IMR-90 (cell line): ENCODE data around the gene GOSR1. TPM values are rescaled to one million over a fixed set of nuclear protein-coding genes. Genes with fewer than 3 reads are reported as not detected.
"Not testable (repeated sequence)": the region's sequence is repeated elsewhere in the genome, so short reads cannot be mapped to it uniquely, and the experiment has no call there.

Experiments
- ATAC-seq: fragments of 200-7000 bp; cut with Tn5 transposase; 2 replicates; pipeline ENCODE4 v1.9.1; 2020; ENCODE audit warnings: low read depth, mild to moderate bottlenecking, moderate library complexity
- BruUV-seq: library from RNA; stranded (reverse); fragments of 400-500 nt; replicated peaks from 2 replicates; lab custom pipeline; 2021; lab: Mats Ljungman, UMichigan
- CTCF ChIA-PET: fragments of 300-600 bp; formaldehyde crosslinking; extraction: SDS; loops from one replicate; lab custom pipeline; 2021; ENCODE audit warnings: antibody characterized with exemption; lab: Yijun Ruan, JAX
- POLR2A ChIA-PET: fragments of 300-600 bp; sonication (Branson Sonifier 250); formaldehyde crosslinking; loops from one replicate; lab custom pipeline; 2022; ENCODE audit warnings: antibody characterized with exemption; ENCODE audit not compliant: unreplicated experiment; lab: Charles Lee
- DNase-seq: peaks from one replicate; pipeline ENCODE4 v3.0.0; 2013
- H2AFZ ChIP-seq: replicated peaks from 2 replicates; pipeline ENCODE3; 2013; ENCODE audit warnings: low read length, mild to moderate bottlenecking; ENCODE audit not compliant: poor library complexity
- H2AK5ac ChIP-seq: 2 replicates; pipeline ENCODE4 v1.6.1; 2013; ENCODE audit warnings: low read depth, low read length, inconsistent platforms
- H2AK9ac ChIP-seq: replicated peaks from 2 replicates; pipeline ENCODE3; 2013; ENCODE audit warnings: mild to moderate bottlenecking, low read depth, low read length, moderate library complexity; ENCODE audit not compliant: poor library complexity
- H2BK120ac ChIP-seq: 2 replicates; pipeline ENCODE4 v1.6.1; 2013; ENCODE audit warnings: low read depth, low read length, inconsistent platforms
- H2BK15ac ChIP-seq: 3 replicates; pipeline ENCODE4 v1.6.1; 2013; ENCODE audit warnings: low read depth, low read length, inconsistent platforms
- H2BK20ac ChIP-seq: 2 replicates; pipeline ENCODE4 v1.6.1; 2013; ENCODE audit warnings: low read depth, mild to moderate bottlenecking, inconsistent platforms, low read length, moderate library complexity
- H2BK5ac ChIP-seq: 2 replicates; pipeline ENCODE4 v1.6.1; 2013; ENCODE audit warnings: mild to moderate bottlenecking, low read depth, low read length, inconsistent platforms; ENCODE audit not compliant: poor library complexity, severe bottlenecking
- H3K14ac ChIP-seq: replicated peaks from 2 replicates; pipeline ENCODE4 v1.6.1; 2013; ENCODE audit warnings: low read depth, low read length, inconsistent platforms
- H3K18ac ChIP-seq: 2 replicates; pipeline ENCODE4 v1.6.1; 2013; ENCODE audit warnings: low read depth, low read length, control low read depth
- H3K23ac ChIP-seq: 2 replicates; pipeline ENCODE4 v1.6.1; 2013; ENCODE audit warnings: low read depth, low read length, inconsistent platforms
- H3K27ac ChIP-seq: 2 replicates; pipeline ENCODE4 v1.5.1; 2013; ENCODE audit warnings: mild to moderate bottlenecking, control low read depth, low read length; ENCODE audit not compliant: insufficient read depth
- H3K27me3 ChIP-seq: 2 replicates; pipeline ENCODE4 v1.6.1; 2013; ENCODE audit warnings: low read length; ENCODE audit not compliant: control insufficient read depth, insufficient read depth
- H3K36me3 ChIP-seq: 2 replicates; pipeline ENCODE4 v1.6.1; 2013; ENCODE audit warnings: low read length, mixed read lengths; ENCODE audit not compliant: control insufficient read depth, insufficient read depth
- H3K4ac ChIP-seq: 2 replicates; pipeline ENCODE4 v1.6.1; 2013; ENCODE audit warnings: low read depth, low read length, inconsistent platforms
- H3K4me1 ChIP-seq: 2 replicates; pipeline ENCODE4 v1.6.1; 2013; ENCODE audit warnings: low read length, mixed read lengths; ENCODE audit not compliant: control insufficient read depth, insufficient read depth
- H3K4me2 ChIP-seq: 2 replicates; pipeline ENCODE4 v1.6.1; 2013; ENCODE audit warnings: low read depth, mild to moderate bottlenecking, control low read depth, low read length, moderate library complexity
- H3K4me3 ChIP-seq: 2 replicates; pipeline ENCODE4 v1.5.1; 2013; ENCODE audit warnings: low read depth, mild to moderate bottlenecking, control low read depth, low read length, moderate library complexity; ENCODE audit not compliant: insufficient read depth
- H3K56ac ChIP-seq: 2 replicates; pipeline ENCODE4 v1.6.1; 2013; ENCODE audit warnings: low read length, inconsistent platforms; ENCODE audit not compliant: insufficient read depth; ENCODE audit errors: extremely low read depth
- H3K79me1 ChIP-seq, 2 experiments: 2 replicates each; pipeline ENCODE4 v1.6.1; 2013; ENCODE audit warnings: low read length in 2 of 2, inconsistent platforms in 1 of 2, low read depth in 1 of 2
- H3K9ac ChIP-seq: 2 replicates; pipeline ENCODE4 v1.6.1; 2013; ENCODE audit warnings: low read depth, low read length, control low read depth
- H3K9me1 ChIP-seq: 2 replicates; pipeline ENCODE4 v1.6.1; 2013; ENCODE audit warnings: low read length, inconsistent platforms; ENCODE audit not compliant: insufficient read depth
- H3K9me3 ChIP-seq: 2 replicates; pipeline ENCODE4 v1.6.1; 2013; ENCODE audit warnings: low read length; ENCODE audit not compliant: control insufficient read depth, insufficient read depth
- H4K20me1 ChIP-seq: 2 replicates; pipeline ENCODE4 v1.6.1; 2013; ENCODE audit warnings: low read length, inconsistent platforms; ENCODE audit not compliant: insufficient read depth
- H4K5ac ChIP-seq: 2 replicates; pipeline ENCODE4 v1.6.1; 2013; ENCODE audit warnings: mild to moderate bottlenecking, low read depth, low read length, control low read depth
- H4K8ac ChIP-seq, 2 experiments: 2 replicates each; pipeline ENCODE4 v1.6.1; 2013; ENCODE audit warnings: low read depth in 2 of 2, low read length in 2 of 2, control low read depth in 1 of 2, inconsistent platforms in 1 of 2
- H4K91ac ChIP-seq: 2 replicates; pipeline ENCODE4 v1.6.1; 2013; ENCODE audit warnings: low read depth, low read length, inconsistent platforms; ENCODE audit not compliant: insufficient read depth
- POLR2A ChIP-seq: IDR thresholded peaks from 2 replicates; pipeline ENCODE4 v1.6.1; 2012; ENCODE audit warnings: mild to moderate bottlenecking, low read depth, low read length
- WGBS, 2 experiments: methylation state at CpG; one replicate each; pipeline versions ENCODE4 v1.1.5 to v1.1.7; 2013; ENCODE audit warnings: missing lambda C conversion rate in 2 of 2; ENCODE audit not compliant: insufficient read length in 1 of 2; ENCODE audit errors: extremely low coverage in 2 of 2; 5-methylcytosine and 5-hydroxymethylcytosine counted together
- dilution Hi-C: fragments of 300-500 bp; cut with HindIII; formaldehyde crosslinking; loops from one replicate; pipeline ENCODE4 v1.14.3; 2018; ENCODE audit warnings: low sequenced_read_pairs; ENCODE audit not compliant: unreplicated experiment
- in situ Hi-C: fragments of 300-500 bp; cut with MboI; formaldehyde crosslinking; loops from 3 replicates; pipeline ENCODE4 v1.14.3; 2019; ENCODE audit warnings: low sequenced_read_pairs, inconsistent platforms, mixed read lengths
- intact Hi-C: fragments of 100-400 bp; cut with micrococcal nuclease; formaldehyde crosslinking; loops from 2 replicates; pipeline ENCODE4 v1.10.0; 2022
- polyA plus RNA-seq, 3 experiments: library from polyadenylated mRNA; depleted of rRNA; stranded (reverse); fragments of >200 nt; gene quantifications; 2 replicates each; pipeline ENCODE4 v1.2.3, GENCODE V29; 2012; ENCODE audit warnings: low replicate concordance in 1 of 3
- total RNA-seq: library from RNA; depleted of rRNA; stranded (reverse); fragments of >200 nt; gene quantifications from 2 replicates; pipeline ENCODE4 v1.2.3, GENCODE V29; 2012

The GOSR1 gene
- total and polyA plus RNA-seq, 2 of the 4 experiments (the other 2 are of a cell fraction), result 21.2 to 47.5 TPM

DNA sequence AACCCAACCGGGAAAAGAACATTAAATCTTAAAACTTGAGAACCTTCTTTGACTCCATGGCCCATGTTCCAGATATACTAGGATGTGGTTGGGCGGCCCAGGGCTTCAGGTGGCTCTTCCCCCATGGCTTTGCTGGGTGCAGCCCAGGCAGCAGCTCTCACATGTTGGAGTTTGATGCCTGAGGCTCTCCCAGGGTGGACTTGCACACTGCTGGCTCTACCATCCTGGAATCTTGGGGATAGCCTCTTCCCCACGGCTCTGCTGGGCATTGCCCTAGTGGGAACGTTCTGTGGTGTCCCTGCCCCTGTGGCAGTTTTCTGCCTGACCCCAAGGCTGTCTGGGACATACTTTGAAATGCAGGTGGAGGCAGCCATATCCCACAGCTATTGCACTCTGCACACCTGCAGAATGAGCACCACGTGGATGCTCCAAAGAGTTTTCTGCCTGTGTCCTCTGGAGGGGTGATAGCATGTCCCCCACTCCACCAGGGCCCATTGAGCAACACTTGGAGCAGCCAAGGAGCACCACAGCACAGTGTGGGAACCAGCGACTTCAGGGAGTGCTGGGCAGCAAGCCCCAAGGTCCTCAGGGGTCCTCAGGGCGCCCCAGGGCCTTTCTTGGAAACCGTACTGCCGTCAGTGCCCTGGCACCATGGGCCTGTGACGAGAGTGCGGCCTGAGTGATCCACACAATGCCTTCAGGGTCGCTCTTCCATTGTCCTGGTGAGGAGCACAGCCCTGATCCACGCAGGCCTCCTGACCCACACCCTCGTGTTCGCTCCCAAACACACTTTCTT is 70.8 kb downstream of the GOSR1 start (continued):
- TF ChIP-seq POLR2A, result no peak

DNA sequence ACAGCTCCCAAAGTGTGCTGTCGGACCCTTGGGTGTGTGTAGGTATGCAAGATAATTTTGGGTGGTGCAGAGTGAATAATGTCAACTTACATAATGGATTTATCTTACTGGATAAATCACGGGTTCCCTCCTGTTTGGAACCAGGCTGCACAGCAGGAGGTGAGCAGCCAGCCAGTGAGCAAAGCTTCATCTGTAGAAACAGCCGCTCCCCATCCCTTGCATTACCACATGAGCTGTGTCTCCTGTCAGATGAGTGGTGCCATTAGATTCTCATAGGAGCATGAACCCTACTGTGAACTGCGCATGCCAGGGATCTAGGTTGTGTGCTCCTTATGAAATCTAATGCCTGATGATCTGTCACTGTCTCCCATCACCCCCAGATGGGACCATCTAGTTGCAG is 72.0 kb downstream of the GOSR1 start:
- in situ Hi-C loops, H3K4me1 ChIP-seq, H3K14ac ChIP-seq, POLR2A ChIA-PET, H2AFZ ChIP-seq, DNase-seq, H4K8ac ChIP-seq, ATAC-seq, H3K56ac ChIP-seq, H2BK15ac ChIP-seq, H3K79me1 ChIP-seq, H3K4me2 ChIP-seq, intact Hi-C loops, H4K5ac ChIP-seq, H2AK5ac ChIP-seq, H3K23ac ChIP-seq, H3K27ac ChIP-seq, H3K36me3 ChIP-seq, H3K4ac ChIP-seq, H2BK20ac ChIP-seq, H3K18ac ChIP-seq, H3K4me3 ChIP-seq, H2AK9ac ChIP-seq, H3K9me3 ChIP-seq, H2BK120ac ChIP-seq, CTCF ChIA-PET, H4K91ac ChIP-seq, dilution Hi-C loops, BruUV-seq, H2BK5ac ChIP-seq, H4K20me1 ChIP-seq, H3K9ac ChIP-seq, H3K9me1 ChIP-seq: not testable (repeated sequence)
- peaks cover 20% of the 10 kb centered on the region for H3K27me3 ChIP-seq
- WGBS, 2 experiments, result no CpG with 5 or more reads among the region's 4 CpGs
